ENCODE results near the gene C1S. TPM values are rescaled to one million over a fixed set of nuclear protein-coding genes. Genes with fewer than 3 reads are reported as not detected.

The C1S gene
- total RNA-seq (ENCODE audit: low replicate concordance): 107 and 737 TPM in 2 replicates

DNA sequence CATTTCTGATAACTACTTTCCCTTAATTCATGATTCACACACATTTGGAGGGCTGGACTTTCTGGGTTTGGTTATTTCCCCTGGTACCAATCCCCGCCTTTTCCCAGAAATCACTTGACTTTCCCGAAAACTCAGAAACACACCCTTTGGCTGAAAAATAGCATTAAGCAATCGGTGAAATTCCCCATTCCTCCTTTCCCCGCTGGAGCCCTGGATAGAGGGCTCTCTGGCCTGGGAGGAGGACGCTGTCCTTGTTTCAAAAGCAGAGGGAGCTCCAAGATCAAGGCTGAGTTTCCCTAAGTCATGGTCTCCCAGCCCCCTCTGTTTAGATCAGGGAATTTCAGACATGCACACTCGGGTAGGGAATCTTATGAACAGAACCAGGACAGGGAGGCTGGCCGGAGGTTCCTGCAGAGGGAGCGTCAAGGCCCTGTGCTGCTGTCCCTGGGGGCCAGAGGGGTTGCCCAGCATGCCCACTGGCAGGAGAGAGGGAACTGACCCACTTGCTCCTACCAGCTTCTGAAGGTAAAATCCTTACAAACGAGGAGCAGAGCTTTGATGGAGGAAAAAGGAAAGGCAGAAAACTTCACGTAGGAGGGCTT, at the start of gene C1S:
Gene C1S (plus strand): TSS at position 366 of the 602 bp plus-strand sequence. CDS start 1,195 bp downstream, outside the sequence.

GRCh38 chr12:7018350-7019042, 42.0 kb upstream of the C1S start, which contains the start of gene LPCAT3:
Gene LPCAT3, minus strand, starts transcription at chr12:7018476. Its CDS starts 52 bp downstream, at chr12:7018424.

GRCh38 chr12:7092229-7092985, 31.9 kb downstream of the C1S start, which contains the start of gene C1R:
Gene C1R, minus strand, starts transcription at chr12:7092445. Its CDS starts 57 bp downstream, at chr12:7092388.

GRCh38 chr12:7108796-7109571, 48.5 kb downstream of the C1S start, which contains the start of gene C1RL:
Gene C1RL, minus strand, starts transcription at chr12:7109214. Its CDS starts 34 bp downstream, at chr12:7109180.

Other genes starting within 250 kb of the C1S start
- gene GPR162, start 238.9 kb upstream of the C1S start, total RNA-seq (ENCODE audit: low replicate concordance): 1.3 and 4.3 TPM in 2 replicates
- 74.8 and 101 TPM in 2 replicates for gene P3H3, start 232.3 kb upstream of the C1S start, total RNA-seq (ENCODE audit: low replicate concordance)
- 1.7 and 1.8 TPM in 2 replicates for gene GNB3, start 219.8 kb upstream of the C1S start, total RNA-seq (ENCODE audit: low replicate concordance)
- gene CDCA3, start 209.4 kb upstream of the C1S start, total RNA-seq (ENCODE audit: low replicate concordance): 0.59 and 4.4 TPM in 2 replicates
- 82.5 and 88.9 TPM in 2 replicates for gene USP5, start 208.6 kb upstream of the C1S start, total RNA-seq (ENCODE audit: low replicate concordance)
- 1,121 and 1,519 TPM in 2 replicates for gene TPI1, start 193.2 kb upstream of the C1S start, total RNA-seq (ENCODE audit: low replicate concordance)
- gene SPSB2, start 187.4 kb upstream of the C1S start, total RNA-seq (ENCODE audit: low replicate concordance): 5.6 and 7.4 TPM in 2 replicates
- 10.6 and 15.7 TPM in 2 replicates for gene LRRC23, start 155.9 kb upstream of the C1S start, total RNA-seq (ENCODE audit: low replicate concordance)
- gene ENO2, start 146.1 kb upstream of the C1S start, total RNA-seq (ENCODE audit: low replicate concordance): 20.3 and 32.5 TPM in 2 replicates
- gene ATN1, start 132.8 kb upstream of the C1S start, total RNA-seq (ENCODE audit: low replicate concordance): 4.0 and 6.4 TPM in 2 replicates
- not detected in 2 replicates for gene RNU7-1, start 116.9 kb upstream of the C1S start, total RNA-seq (ENCODE audit: low replicate concordance)
- gene C12orf57, start 116.7 kb upstream of the C1S start, total RNA-seq (ENCODE audit: low replicate concordance): 173 and 204 TPM in 2 replicates
- 0.08 TPM in 1 of 2 replicates, not detected in the other for gene PTPN6, start 109.4 kb upstream of the C1S start, total RNA-seq (ENCODE audit: low replicate concordance)
- gene PHB2, start 90.1 kb upstream of the C1S start, total RNA-seq (ENCODE audit: low replicate concordance): 101 and 164 TPM in 2 replicates
- gene EMG1, start 89.8 kb upstream of the C1S start, total RNA-seq (ENCODE audit: low replicate concordance): 28.3 and 31.1 TPM in 2 replicates
- 9.6 and 12.8 TPM in 2 replicates for gene LPCAT3, start 42.2 kb upstream of the C1S start, total RNA-seq (ENCODE audit: low replicate concordance)
- gene C1R, start 31.7 kb downstream of the C1S start, total RNA-seq (ENCODE audit: low replicate concordance): 82.7 and 516 TPM in 2 replicates
- gene C1RL, start 48.5 kb downstream of the C1S start, total RNA-seq (ENCODE audit: low replicate concordance): 26.6 and 35.3 TPM in 2 replicates
- 0.08 TPM in 1 of 2 replicates, not detected in the other for gene RBP5, start 68.2 kb downstream of the C1S start, total RNA-seq (ENCODE audit: low replicate concordance)
- gene CLSTN3, start 69.7 kb downstream of the C1S start, total RNA-seq (ENCODE audit: low replicate concordance): 6.1 and 10.6 TPM in 2 replicates
- gene PEX5, start 129.0 kb downstream of the C1S start, total RNA-seq (ENCODE audit: low replicate concordance): 22.3 and 26.2 TPM in 2 replicates
- not detected in 2 replicates for gene ACSM4, start 243.4 kb downstream of the C1S start, total RNA-seq (ENCODE audit: low replicate concordance)